ENCODE results near the gene PSMD1. TPM values are rescaled to one million over a fixed set of nuclear protein-coding genes. Genes with fewer than 3 reads are reported as not detected.
"Not testable (repeated sequence)": the region's sequence is repeated elsewhere in the genome, so short reads cannot be mapped to it uniquely, and the experiment has no call there.

Gene PSMD1
- total RNA-seq, 2 donors from 2014 or later: 47.1 to 73.1 TPM

GRCh38 chr2:231138699-231139098 is 82.0 kb downstream of the PSMD1 start:
- intact Hi-C loops (cut with DNase I): no loop called here
- peak; percentile 40 for DNase-seq (ENCODE audit: low spot score)
- WGBS: 34% methylated on average over 8 of the region's 8 CpGs

GRCh38 chr2:231139796-231140195 is 83.1 kb downstream of the PSMD1 start:
- TF ChIP-seq POLR2A (IDR thresholded peaks at IDR 0.05) (no peak), CTCF (IDR thresholded peaks at IDR 0.05) (no peak), POLR2AphosphoS5 (IDR thresholded peaks at IDR 0.05) (no peak)
- intact Hi-C loops (cut with DNase I): no loop called here
- H3K4me3 ChIP-seq: no peak overlapping the region
- H3K27me3 ChIP-seq (replicated peaks; ENCODE audit: insufficient read depth): no peaks in the 10 kb centered on the region
- no peak overlapping the region for H3K27ac ChIP-seq
- no peaks in the 10 kb centered on the region for H3K36me3 ChIP-seq
- H3K9me3 ChIP-seq: no peaks in the 10 kb centered on the region
- DNase-seq (ENCODE audit: low spot score): no peak
- H3K4me1 ChIP-seq (replicated peaks): no peaks in the 10 kb centered on the region

More at GRCh38 chr2:231138699-231139098, 82.0 kb downstream of the PSMD1 start:
- H3K27ac ChIP-seq: no peak overlapping the region
- H3K9me3 ChIP-seq: no peaks in the 10 kb centered on the region
- H3K36me3 ChIP-seq: no peaks in the 10 kb centered on the region
- TF ChIP-seq POLR2AphosphoS5 (IDR thresholded peaks at IDR 0.05) (peak; percentile 63), POLR2A (IDR thresholded peaks at IDR 0.05) (no peak), CTCF (IDR thresholded peaks at IDR 0.05) (no peak)
- H3K4me3 ChIP-seq: no peak overlapping the region
- no peaks in the 10 kb centered on the region for H3K27me3 ChIP-seq (replicated peaks; ENCODE audit: insufficient read depth)
- H3K4me1 ChIP-seq (replicated peaks): no peaks in the 10 kb centered on the region

GRCh38 chr2:231140808-231141207 is 84.1 kb downstream of the PSMD1 start:
- 96% methylated on average over 8 of the region's 8 CpGs for WGBS
- intact Hi-C loops (cut with DNase I); H3K4me1 ChIP-seq (replicated peaks); H3K9me3 ChIP-seq; H3K27ac ChIP-seq; H3K27me3 ChIP-seq (replicated peaks; ENCODE audit: insufficient read depth); DNase-seq (ENCODE audit: low spot score); H3K4me3 ChIP-seq; H3K36me3 ChIP-seq: not testable (repeated sequence)

GRCh38 chr2:231144896-231145295 is 88.2 kb downstream of the PSMD1 start:
- Histone ChIP-seq H3K4me1 (replicated peaks) (no peaks in the 10 kb centered on the region), H3K27ac (no peak overlapping the region), H3K4me3 (no peak overlapping the region), H3K36me3 (no peaks in the 10 kb centered on the region), H3K27me3 (replicated peaks; ENCODE audit: insufficient read depth) (no peaks in the 10 kb centered on the region), H3K9me3 (no peaks in the 10 kb centered on the region)
- WGBS: 98% methylated on average over 6 of the region's 6 CpGs
- intact Hi-C loops (cut with DNase I): no loop called here
- DNase-seq (ENCODE audit: low spot score): no peak
- no peak for TF ChIP-seq POLR2AphosphoS5 (IDR thresholded peaks at IDR 0.05)
- no peak for TF ChIP-seq POLR2A (IDR thresholded peaks at IDR 0.05)
- no peak for TF ChIP-seq CTCF (IDR thresholded peaks at IDR 0.05)

GRCh38 chr2:231146665-231147064 is 90.0 kb downstream of the PSMD1 start:
- Histone ChIP-seq H3K4me3 (no peak overlapping the region), H3K9me3 (no peaks in the 10 kb centered on the region), H3K27me3 (replicated peaks; ENCODE audit: insufficient read depth) (no peaks in the 10 kb centered on the region), H3K36me3 (no peaks in the 10 kb centered on the region), H3K4me1 (replicated peaks) (no peaks in the 10 kb centered on the region), H3K27ac (no peak overlapping the region)
- DNase-seq (ENCODE audit: low spot score): no peak
- intact Hi-C loops (cut with DNase I): no loop called here
- 73% methylated on average over 2 of the region's 2 CpGs for WGBS
- no peak for TF ChIP-seq POLR2A (IDR thresholded peaks at IDR 0.05)
- TF ChIP-seq POLR2AphosphoS5 (IDR thresholded peaks at IDR 0.05): no peak
- TF ChIP-seq CTCF (IDR thresholded peaks at IDR 0.05): no peak

All from prostate gland (tissue), 2 donors.